B cell (primary cell): Measurements from ENCODE around the gene EIF2B2. TPM values are rescaled to one million over a fixed set of nuclear protein-coding genes. Genes with fewer than 3 reads are reported as not detected.

ENCODE experiments used
- ATAC-seq: fragments of 200-7000 bp; cut with Tn5 transposase; one replicate; pipeline ENCODE4 v1.10.0; 2021; ENCODE audit warnings: low read depth, mild to moderate bottlenecking, moderate number of reproducible peaks, moderate library complexity
- CTCF ChIA-PET: fragments of 350-600 bp; sonication (Branson Sonifier 250); formaldehyde crosslinking; loops from one replicate; lab custom pipeline; 2021; ENCODE audit warnings: antibody characterized with exemption, inconsistent platforms; lab: Charles Lee
- POLR2A ChIA-PET: fragments of 350-600 bp; sonication (Branson Sonifier 250); formaldehyde crosslinking; loops from one replicate; lab custom pipeline; 2021; ENCODE audit warnings: antibody characterized with exemption; lab: Charles Lee
- DNase-seq: peaks from one replicate; pipeline ENCODE4 v3.0.0; 2013
- H2AFZ ChIP-seq: 2 replicates; pipeline ENCODE4 v1.6.1; 2012; ENCODE audit warnings: mild to moderate bottlenecking, low read depth, low read length; ENCODE audit not compliant: insufficient read depth, poor library complexity, severe bottlenecking
- H3K27ac ChIP-seq, 2 donors: 1 replicate in 1 of 2; 2 replicates in 1 of 2; pipeline ENCODE4 v1.5.1; 2012 to 2013; ENCODE audit warnings: low read length in 2 of 2, mild to moderate bottlenecking in 2 of 2, moderate library complexity in 1 of 2
- H3K27me3 ChIP-seq, 4 experiments: fragments of 200-600 bp in 1 of 4; sonication (generic) in 1 of 4; replicated peaks in 1 of 4; 1 replicate in 2 of 4; 2 replicates in 2 of 4; pipeline versions ENCODE4 v1.6.1 to v1.7.0; 2013 to 2016; ENCODE audit warnings: low read length in 3 of 4, mild to moderate bottlenecking in 2 of 4, mixed read lengths in 1 of 4, moderate library complexity in 1 of 4; ENCODE audit not compliant: insufficient read depth in 4 of 4, control insufficient read depth in 3 of 4; ENCODE audit errors: control extremely low read depth in 1 of 4
- H3K36me3 ChIP-seq, 2 experiments: replicated peaks in 1 of 2; 1 replicate in 1 of 2; 2 replicates in 1 of 2; pipeline versions ENCODE4 v1.6.1 to v1.7.1; 2013; ENCODE audit warnings: low read length in 1 of 2; ENCODE audit not compliant: insufficient read depth in 2 of 2, control insufficient read depth in 1 of 2; ENCODE audit errors: control extremely low read depth in 1 of 2, extremely low read depth in 1 of 2
- H3K4me1 ChIP-seq, 2 donors: fragments of 200-600 bp in 1 of 2; sonication (generic) in 1 of 2; 1 replicate in 1 of 2; 2 replicates in 1 of 2; pipeline versions ENCODE4 v1.5.1 to v1.6.1; 2013 to 2017; ENCODE audit warnings: low read length in 2 of 2; ENCODE audit not compliant: control insufficient read depth in 2 of 2, insufficient read depth in 2 of 2
- H3K4me2 ChIP-seq: replicated peaks from 2 replicates; pipeline ENCODE3; 2012; ENCODE audit warnings: mild to moderate bottlenecking, low read depth, low read length; ENCODE audit not compliant: poor library complexity, severe bottlenecking
- H3K4me3 ChIP-seq, 5 experiments: fragments of 200-600 bp in 1 of 5; sonication (generic) in 1 of 5; 1 replicate in 3 of 5; 2 replicates in 2 of 5; pipeline versions ENCODE4 v1.5.1 to v1.7.0; 2011 to 2016; ENCODE audit warnings: low read length in 4 of 5, mild to moderate bottlenecking in 4 of 5, low read depth in 2 of 5, control low read depth in 1 of 5, moderate library complexity in 1 of 5; ENCODE audit not compliant: insufficient read depth in 1 of 5; ENCODE audit errors: control extremely low read depth in 1 of 5, extremely low read depth in 1 of 5
- H3K79me2 ChIP-seq: fragments of 200-600 bp; sonication (generic); one replicate; pipeline ENCODE4 v1.6.0; 2016; ENCODE audit warnings: low read length; ENCODE audit not compliant: control insufficient read depth, insufficient read depth
- H3K9ac ChIP-seq: fragments of 200-600 bp; sonication (generic); 2 replicates; pipeline ENCODE4 v1.6.1; 2017; ENCODE audit warnings: mild to moderate bottlenecking, low read length, moderate library complexity
- H3K9me3 ChIP-seq, 3 donors: one replicate each; pipeline versions ENCODE4 v1.6.1 to v1.7.1; 2013; ENCODE audit warnings: low read length in 2 of 3; ENCODE audit not compliant: control insufficient read depth in 2 of 3, insufficient read depth in 1 of 3; ENCODE audit errors: control extremely low read depth in 1 of 3
- H4K20me1 ChIP-seq: 2 replicates; pipeline ENCODE4 v1.6.0; 2012; ENCODE audit warnings: mild to moderate bottlenecking, low read length; ENCODE audit not compliant: insufficient read depth, control insufficient read depth, poor library complexity, severe bottlenecking
- H3K27ac Mint-ChIP-seq: one replicate; pipeline ENCODE4 v1.8.0; 2021; ENCODE audit warnings: mixed read lengths
- H3K27me3 Mint-ChIP-seq: one replicate; pipeline ENCODE4 v1.8.0; 2021; ENCODE audit warnings: mixed read lengths
- H3K4me1 Mint-ChIP-seq: one replicate; pipeline ENCODE4 v1.8.0; 2021; ENCODE audit warnings: mixed read lengths
- H3K4me3 Mint-ChIP-seq: one replicate; pipeline ENCODE4 v1.8.0; 2021; ENCODE audit warnings: mixed read lengths
- H3K9me3 Mint-ChIP-seq: one replicate; pipeline ENCODE4 v1.8.0; 2022; ENCODE audit warnings: mixed read lengths; ENCODE audit not compliant: insufficient read depth
- EZH2 ChIP-seq: IDR thresholded peaks from 2 replicates; pipeline ENCODE4 v1.6.1; 2012; ENCODE audit warnings: borderline replicate concordance, low read depth, mild to moderate bottlenecking, moderate library complexity, low read length; ENCODE audit not compliant: insufficient read depth, poor library complexity, severe bottlenecking
- WGBS: methylation state at CpG from one replicate; pipeline ENCODE4 v1.1.5; 2013; ENCODE audit warnings: missing lambda C conversion rate; ENCODE audit not compliant: insufficient coverage; 5-methylcytosine and 5-hydroxymethylcytosine counted together
- intact Hi-C: fragments of 100-400 bp; cut with micrococcal nuclease; formaldehyde crosslinking; loops from one replicate; pipeline ENCODE4 v1.10.0; 2022
- polyA plus RNA-seq: library from polyadenylated mRNA; depleted of rRNA; stranded (reverse); fragments of >200 nt; gene quantifications from 2 replicates; pipeline ENCODE4 v1.2.3, GENCODE V29; 2012
- total RNA-seq, 2 donors: library from RNA; stranded (reverse); fragments of 120-200 nt in 1 of 2; gene quantifications; 1 replicate in 1 of 2; 2 replicates in 1 of 2; pipeline versions ENCODE4 v1.2.3 to v1.2.4, GENCODE V29; 2013 to 2022
- TF ChIP-seq, protein P1 (sequence below): fragments of 200-600 bp; IDR thresholded peaks from one replicate; pipeline ENCODE4 v1.8.0; 2022; ENCODE audit warnings: antibody characterized with exemption, mild to moderate bottlenecking

EIF2B2 gene
- total and polyA plus RNA-seq, 2 donors (not counting 1 experiment from before 2014, with no cell fraction given): 25.5 to 27.6 TPM

DNA sequence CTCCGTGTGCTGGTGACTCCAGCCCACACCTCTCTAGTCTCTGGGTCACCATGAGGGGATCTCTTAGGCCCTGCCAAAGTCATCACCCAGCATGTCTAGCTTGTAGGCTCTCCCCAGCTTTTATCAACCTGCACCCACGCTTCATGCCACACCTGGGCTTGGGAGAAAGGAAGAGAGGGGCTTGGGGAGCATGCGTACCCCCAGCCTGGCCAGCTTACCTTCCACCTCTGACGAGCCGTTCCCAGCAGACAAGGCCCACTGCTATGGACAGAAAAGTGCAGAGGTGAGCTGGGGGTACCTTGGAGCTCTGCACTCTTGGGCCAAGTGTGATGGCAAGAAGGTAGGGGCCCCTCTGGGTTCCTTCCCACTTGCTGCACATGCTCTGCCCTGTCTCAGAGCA is 49.0 kb upstream of the EIF2B2 start:
- H3K9me3 Mint-ChIP-seq: no peaks in the 10 kb centered on the region
- no peak overlapping the region for H3K4me3 ChIP-seq
- H3K4me1 Mint-ChIP-seq: peaks cover 1% of the 10 kb centered on the region
- no peak overlapping the region for H2AFZ ChIP-seq
- H3K4me2 ChIP-seq: no peak overlapping the region
- no peak overlapping the region for H3K9ac ChIP-seq
- peaks cover 10% of the 10 kb centered on the region for H3K27me3 Mint-ChIP-seq
- peaks cover 0 to 4% (median 0%) of the 10 kb centered on the region in 3 donors for H3K9me3 ChIP-seq
- H3K27me3 ChIP-seq: peaks cover 0 to 39% (median 8%) of the 10 kb centered on the region in 4 experiments
- H3K27ac ChIP-seq: no peak overlapping the region
- CTCF ChIA-PET: interaction anchor here (1.4 kb wide), 1 partner anchor 9 kb away, joined by 5 read pairs; no protein-coding TSS in a partner anchor
- no peak overlapping the region for H3K27ac Mint-ChIP-seq
- no peak for DNase-seq
- 100% methylated on average over 3 of the region's 5 CpGs for WGBS
- ATAC-seq: no peak
- no peaks in the 10 kb centered on the region for H3K36me3 ChIP-seq
- no peak overlapping the region for H3K4me3 Mint-ChIP-seq
- H3K4me1 ChIP-seq: peaks cover 5 to 12% of the 10 kb centered on the region in 2 donors
- POLR2A ChIA-PET: no interaction called here
- H3K79me2 ChIP-seq: no peaks in the 10 kb centered on the region
- intact Hi-C loops: no loop called here
- no peaks in the 10 kb centered on the region for H4K20me1 ChIP-seq
- TF ChIP-seq, protein P1, sequence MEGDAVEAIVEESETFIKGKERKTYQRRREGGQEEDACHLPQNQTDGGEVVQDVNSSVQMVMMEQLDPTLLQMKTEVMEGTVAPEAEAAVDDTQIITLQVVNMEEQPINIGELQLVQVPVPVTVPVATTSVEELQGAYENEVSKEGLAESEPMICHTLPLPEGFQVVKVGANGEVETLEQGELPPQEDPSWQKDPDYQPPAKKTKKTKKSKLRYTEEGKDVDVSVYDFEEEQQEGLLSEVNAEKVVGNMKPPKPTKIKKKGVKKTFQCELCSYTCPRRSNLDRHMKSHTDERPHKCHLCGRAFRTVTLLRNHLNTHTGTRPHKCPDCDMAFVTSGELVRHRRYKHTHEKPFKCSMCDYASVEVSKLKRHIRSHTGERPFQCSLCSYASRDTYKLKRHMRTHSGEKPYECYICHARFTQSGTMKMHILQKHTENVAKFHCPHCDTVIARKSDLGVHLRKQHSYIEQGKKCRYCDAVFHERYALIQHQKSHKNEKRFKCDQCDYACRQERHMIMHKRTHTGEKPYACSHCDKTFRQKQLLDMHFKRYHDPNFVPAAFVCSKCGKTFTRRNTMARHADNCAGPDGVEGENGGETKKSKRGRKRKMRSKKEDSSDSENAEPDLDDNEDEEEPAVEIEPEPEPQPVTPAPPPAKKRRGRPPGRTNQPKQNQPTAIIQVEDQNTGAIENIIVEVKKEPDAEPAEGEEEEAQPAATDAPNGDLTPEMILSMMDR: no peak
- no peak for TF ChIP-seq EZH2

DNA sequence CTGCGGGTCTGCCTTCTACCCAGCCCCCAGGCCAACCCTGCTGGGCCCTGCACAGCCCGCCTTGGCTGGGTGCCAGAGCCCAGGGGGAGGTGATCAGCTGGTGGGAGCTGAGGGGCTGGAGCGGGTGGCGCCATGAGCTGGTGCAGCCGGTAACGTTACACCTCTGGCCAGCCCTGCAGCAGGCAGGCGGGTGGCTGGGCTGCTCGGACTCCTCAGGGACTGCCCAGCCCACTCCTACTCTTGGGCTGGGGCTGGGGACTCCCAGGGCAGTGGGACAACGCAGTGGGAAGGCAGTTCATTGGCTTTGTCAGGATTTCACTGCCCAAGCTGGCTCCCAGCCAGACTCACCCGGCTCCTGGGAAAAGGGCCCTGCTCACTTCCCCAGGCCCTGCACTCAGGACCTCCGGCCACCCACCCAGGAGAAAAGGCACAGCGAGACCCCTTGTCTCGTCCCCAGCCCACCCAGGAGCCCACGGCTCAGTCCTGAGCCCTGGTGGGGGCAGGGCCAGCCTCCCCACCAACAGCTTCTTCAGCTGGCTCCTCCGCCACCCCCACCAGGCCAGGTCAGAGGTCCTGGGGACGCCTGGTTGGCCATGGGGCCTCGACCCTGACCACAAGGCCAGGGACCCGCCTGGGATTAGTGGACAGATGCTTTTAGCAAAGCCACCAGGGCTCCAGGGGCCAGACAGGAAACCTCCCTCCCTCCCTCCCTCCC is 48.3 kb upstream of the EIF2B2 start:
- no peak for TF ChIP-seq EZH2
- TF ChIP-seq, protein P1: no peak
- no peak for ATAC-seq
- Histone ChIP-seq H3K27ac (no peak overlapping the region), H3K4me2 (peak overlapping the region; percentile 94), H2AFZ (no peak overlapping the region), H3K9me3 (peaks cover 0 to 4% (median 0%) of the 10 kb centered on the region in 3 donors), H3K27me3 (peaks cover 0 to 39% (median 8%) of the 10 kb centered on the region in 4 experiments), H3K4me1 (peaks cover 5 to 12% of the 10 kb centered on the region in 2 donors), H3K79me2 (no peaks in the 10 kb centered on the region), H3K9ac (no peak overlapping the region), H3K4me3 (no peak overlapping the region), H4K20me1 (no peaks in the 10 kb centered on the region), H3K36me3 (no peaks in the 10 kb centered on the region)
- Mint-ChIP-seq H3K4me3 (no peak overlapping the region), H3K27ac (no peak overlapping the region), H3K9me3 (no peaks in the 10 kb centered on the region), H3K4me1 (peaks cover 1% of the 10 kb centered on the region), H3K27me3 (peaks cover 10% of the 10 kb centered on the region)
- 66% methylated on average over 18 of the region's 18 CpGs for WGBS
- intact Hi-C loops: no loop called here
- ChIA-PET CTCF (interaction anchor here (1.2 to 1.4 kb wide), 3 partner anchors 9 to 134 kb away, joined by 3 to 5 read pairs (median 3); no protein-coding TSS in a partner anchor), POLR2A (interaction anchor here (1.0 kb wide), 1 partner anchor 13 kb away, joined by 3 read pairs; no protein-coding TSS in a partner anchor)
- DNase-seq: no peak
